HepG2 (cell line): Measurements from ENCODE around the gene RAB1B. TPM values are rescaled to one million over a fixed set of nuclear protein-coding genes. Genes with fewer than 3 reads are reported as not detected.

Source experiments
- ATAC-seq: fragments of 200-7000 bp; cut with Tn5 transposase; 3 replicates; pipeline ENCODE4 v1.9.1; 2020; ENCODE audit warnings: mild to moderate bottlenecking, moderate library complexity
- BruUV-seq: library from RNA; stranded (reverse); fragments of 400-500 nt; replicated peaks from 2 replicates; lab custom pipeline; 2021; lab: Mats Ljungman, UMichigan
- CTCF ChIA-PET: fragments of 300-600 bp; formaldehyde crosslinking; extraction: SDS; loops from one replicate; lab custom pipeline; 2021; ENCODE audit warnings: low total read pairs, inconsistent platforms, low intra/inter-chr PET ratio; lab: Yijun Ruan, JAX
- POLR2A ChIA-PET: fragments of 350-600 bp; sonication (Branson Sonifier 250); formaldehyde crosslinking; loops from one replicate; lab custom pipeline; 2020; ENCODE audit warnings: antibody characterized with exemption, inconsistent platforms; lab: Yijun Ruan, JAX
- DNase-seq: peaks from one replicate; pipeline ENCODE4 v3.0.0-alpha.2; 2015; ENCODE audit warnings: low spot score
- FAIRE-seq: peaks from 3 replicates; lab custom pipeline; 2011; peaks lifted over from hg19 to GRCh38; lab: Jason Lieb, UNC
- H2AFZ ChIP-seq: one replicate; pipeline ENCODE4 v1.6.1; 2011; ENCODE audit warnings: low read length, inconsistent platforms
- H3K27ac ChIP-seq: fragments of 300-600 bp; 3 replicates; pipeline ENCODE4 v1.8.0; 2011; ENCODE audit warnings: mixed run types, mild to moderate bottlenecking, mixed read lengths, low read length, inconsistent platforms; ENCODE audit not compliant: insufficient read depth; ENCODE audit errors: extremely low read length
- H3K27me3 ChIP-seq, 2 experiments: fragments of 200-600 bp in 1 of 2; 2 replicates in 1 of 2; 3 replicates in 1 of 2; pipeline versions ENCODE4 v1.6.0 to v1.8.0; 2011; ENCODE audit warnings: low read length in 2 of 2, mild to moderate bottlenecking in 2 of 2, moderate library complexity in 2 of 2, inconsistent platforms in 1 of 2; ENCODE audit not compliant: insufficient read depth in 2 of 2, control insufficient read depth in 1 of 2
- H3K36me3 ChIP-seq, 2 experiments: fragments of 200-600 bp in 1 of 2; replicated peaks in 1 of 2; 2 replicates in 1 of 2; 3 replicates in 1 of 2; pipeline versions ENCODE4 v1.5.1 to v1.8.0; 2011; ENCODE audit warnings: low read length in 2 of 2, inconsistent platforms in 1 of 2; ENCODE audit not compliant: insufficient read depth in 2 of 2, control insufficient read depth in 1 of 2
- H3K4me1 ChIP-seq: 2 replicates; pipeline ENCODE4 v1.5.1; 2012; ENCODE audit warnings: low read length, inconsistent platforms; ENCODE audit not compliant: insufficient read depth
- H3K4me2 ChIP-seq: 2 replicates; pipeline ENCODE4 v1.6.0; 2011; ENCODE audit warnings: low read depth, low read length, inconsistent platforms
- H3K4me3 ChIP-seq, 3 experiments: fragments of 200-600 bp in 1 of 3; sonication (generic), shearing (Covaris generic) in 1 of 3; replicated peaks in 1 of 3; 2 replicates each; pipeline ENCODE4 v1.5.1; 2011 to 2016; ENCODE audit warnings: low read length in 3 of 3, inconsistent platforms in 2 of 3, low read depth in 2 of 3, mild to moderate bottlenecking in 2 of 3, control low read depth in 1 of 3, mixed read lengths in 1 of 3; ENCODE audit not compliant: insufficient read depth in 1 of 3
- H3K79me2 ChIP-seq: one replicate; pipeline ENCODE4 v1.6.1; 2011; ENCODE audit warnings: low read length, inconsistent platforms; ENCODE audit not compliant: insufficient read depth
- H3K9ac ChIP-seq: 2 replicates; pipeline ENCODE4 v1.6.0; 2011; ENCODE audit warnings: mild to moderate bottlenecking, low read depth, low read length, inconsistent platforms; ENCODE audit not compliant: insufficient read depth
- H3K9me3 ChIP-seq: 2 replicates; pipeline ENCODE4 v1.5.1; 2012; ENCODE audit warnings: mild to moderate bottlenecking, low read length
- H4K20me1 ChIP-seq: 2 replicates; pipeline ENCODE4 v1.6.0; 2011; ENCODE audit warnings: inconsistent platforms, mild to moderate bottlenecking, low read length, moderate library complexity; ENCODE audit not compliant: insufficient read depth
- AGO2 ChIP-seq: fragments of 200-400 bp; formaldehyde crosslinking; optimal IDR thresholded peaks from 2 replicates; pipeline ENCODE3; 2017; ENCODE audit warnings: mild to moderate bottlenecking, low read depth, low read length, moderate library complexity
- SP1 ChIP-seq, 2 experiments: fragments of 450-650 bp in 1 of 2; sonication (generic) in 1 of 2; formaldehyde crosslinking in 1 of 2; IDR thresholded peaks; 2 replicates each; pipeline versions ENCODE4 v1.4.0 to v1.6.1; 2016 to 2020; ENCODE audit warnings: missing genetic modification reagents in 1 of 2
- TFAP4 ChIP-seq: sonication (generic); IDR thresholded peaks from 2 replicates; pipeline ENCODE4 v1.6.1; 2016; ENCODE audit warnings: low read depth, borderline replicate concordance
- ZGPAT ChIP-seq: IDR thresholded peaks from 2 replicates; pipeline ENCODE4 v1.6.1; 2016; ENCODE audit warnings: mild to moderate bottlenecking
- ZNF687 ChIP-seq: sonication (generic); formaldehyde crosslinking; IDR thresholded peaks from 2 replicates; pipeline ENCODE4 v1.5.1; 2020; ENCODE audit warnings: mild to moderate bottlenecking, missing genetic modification reagents, moderate library complexity
- WGBS: methylation state at CpG from one replicate; pipeline ENCODE4 v1.1.6; 2017; ENCODE audit warnings: low lambda C conversion rate; 5-methylcytosine and 5-hydroxymethylcytosine counted together
- in situ Hi-C: cut with HindIII; loops from 2 replicates; pipeline ENCODE4 v1.10.0; 2017; ENCODE audit warnings: low pct_unique_long_range_greater_than_20kb; ENCODE audit not compliant: extremely low pct_ligation_motif_present
- intact Hi-C: fragments of 100-400 bp; cut with micrococcal nuclease; formaldehyde crosslinking; loops from one replicate; pipeline ENCODE4 v1.10.0; 2022; ENCODE audit not compliant: unreplicated experiment
- polyA plus RNA-seq, 8 experiments: library from polyadenylated mRNA; depleted of rRNA in 3 of 8; stranded (reverse) in 7 of 8; unstranded in 1 of 8; fragments of >200 nt; fragmentation: Illumina TruSeq in 4 of 8; extraction: Trizol in 4 of 8; gene quantifications; 2 replicates each; pipeline versions ENCODE4 v1.2.1 to v1.2.3, GENCODE V29; 2011 to 2016; ENCODE audit warnings: low read depth in 4 of 8, missing spikeins in 1 of 8, mixed read lengths in 1 of 8; ENCODE audit not compliant: insufficient read depth in 1 of 8
- total RNA-seq, 5 experiments: library from RNA; depleted of rRNA; stranded (reverse); fragments of >200 nt; fragmentation: Illumina TruSeq; extraction: Trizol; gene quantifications; 2 replicates each; pipeline ENCODE4 v1.2.3, GENCODE V29; 2016; ENCODE audit warnings: low read depth in 1 of 5

The RAB1B gene
- total and polyA plus RNA-seq, 2 of the 13 experiments (the other 11 are each of a cell fraction or from before 2014, with no cell fraction given), result 77.9 to 87.9 TPM

DNA sequence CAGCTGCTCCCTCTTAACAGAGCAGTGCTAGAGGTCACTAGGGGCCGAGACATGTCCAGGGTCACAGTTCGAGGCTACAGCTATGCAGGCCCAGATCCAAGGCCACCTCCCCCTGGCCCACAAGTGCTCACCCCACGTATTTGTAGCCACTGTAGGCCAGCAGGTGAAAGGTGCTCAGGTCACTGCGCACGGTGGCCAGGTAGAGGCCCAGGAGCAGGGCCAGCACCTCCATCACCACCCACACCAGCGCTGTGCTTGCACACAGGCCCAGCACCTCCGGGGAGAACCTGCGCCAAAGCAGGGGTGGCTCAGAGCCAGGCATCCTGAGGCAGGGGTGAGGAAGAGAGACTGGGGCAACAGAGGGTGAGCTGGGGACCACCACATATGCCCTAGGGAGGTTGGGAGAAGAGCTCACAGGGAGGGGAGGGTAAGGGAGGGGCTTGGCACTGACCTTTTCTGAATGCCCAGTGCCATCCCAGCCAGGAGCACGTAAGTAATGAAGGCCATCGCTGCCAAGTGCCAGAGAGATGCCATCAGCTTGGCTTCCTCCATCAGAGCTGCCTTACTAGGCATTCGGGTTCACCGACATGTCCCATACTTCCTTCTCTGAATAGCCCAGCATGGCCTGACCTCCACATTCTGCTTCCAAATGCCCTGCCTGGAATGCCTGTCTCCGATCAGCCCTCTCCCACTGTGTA lies 17.0 kb downstream of the RAB1B start (continued):
- TF ChIP-seq ZGPAT (no peak), SP1 (IDR thresholded peaks at IDR 0.05) (no peak), SP1 (CRISPR knock-in tag; IDR thresholded peaks at IDR 0.05) (no peak), ZNF687 (CRISPR knock-in tag) (peak; percentile 22; the same call in 1 of the 2 replicates)

GRCh38 chr11:66286699-66287098 lies 18.3 kb downstream of the RAB1B start:
- WGBS, result 100% methylated on average over 1 of the region's 5 CpGs
- Histone ChIP-seq H3K9me3 (no peaks in the 10 kb centered on the region), H3K79me2 (peaks cover 29% of the 10 kb centered on the region), H4K20me1 (peaks cover 4% of the 10 kb centered on the region), H3K27me3 (peaks cover 0 to 6% of the 10 kb centered on the region in 2 experiments; a peak in 1 of 5 replicates), H3K4me3 (0 out of 6 replicates have a peak overlapping the region, but pooled peaks of 1 of the 3 experiments have one; percentile 95), H3K36me3 (peaks cover 5 to 23% of the 10 kb centered on the region in 2 experiments; a peak in 4 of 5 replicates), H3K4me1 (peaks cover 57% of the 10 kb centered on the region), H2AFZ (no peak overlapping the region), H3K27ac (no peak overlapping the region), H3K9ac (no peak overlapping the region), H3K4me2 (peak overlapping the region; percentile 94; the same call in 1 of the 2 replicates)
- no peak for DNase-seq
- no peak for FAIRE-seq
- peak; percentile 31 for TF ChIP-seq AGO2
- no peak for TF ChIP-seq TFAP4
- intact Hi-C loops, result no loop called here
- in situ Hi-C loops, result no loop called here
- ATAC-seq, result no peak
- ChIA-PET CTCF (no interaction called here), POLR2A (interaction anchor here (5.7 kb wide), 1 partner anchor 25 kb away, joined by 121 read pairs; no protein-coding TSS in a partner anchor)
- no TSS peak for BruUV-seq
